GM19452 (cell line): ENCODE measurements around the gene DIP2A.
A peak's percentile ranks its signal among the peaks of the same experiment; 100 is the strongest.

Experiments used
- ATAC-seq: cut with Tn5 transposase; IDR thresholded peaks from one replicate; pipeline ENCODE4 v1.9.1; 2021; ENCODE audit not compliant: unreplicated experiment

DIP2A gene

DNA sequence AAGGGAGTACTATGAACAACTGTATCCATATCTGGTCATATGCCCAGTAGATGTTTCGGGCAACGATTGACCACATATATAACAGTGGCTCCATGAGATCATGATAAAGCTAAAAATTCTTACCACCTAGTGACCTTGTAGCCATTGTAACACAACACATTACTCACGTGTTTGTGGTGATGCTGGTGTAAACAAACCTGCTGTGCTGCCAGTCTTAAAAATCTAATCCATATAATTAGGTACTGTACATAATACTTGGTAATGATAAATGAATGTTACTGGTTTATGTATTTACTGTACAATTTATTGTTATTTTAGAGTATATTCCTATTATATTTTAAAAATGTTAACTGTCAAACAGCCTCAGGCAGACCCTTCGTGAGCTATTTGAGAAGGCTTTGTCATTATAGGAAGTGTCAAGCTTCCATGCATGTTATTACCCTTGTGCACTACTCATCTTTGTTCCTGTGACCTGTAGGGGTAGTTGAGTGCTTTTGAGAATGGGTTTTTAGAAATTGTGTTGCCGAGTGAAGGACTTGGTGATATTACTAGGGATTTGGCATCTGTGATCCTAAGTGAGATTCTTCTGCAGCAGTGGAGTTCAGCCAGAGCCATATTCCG is 23.6 kb downstream of the DIP2A start:
- no peak for ATAC-seq

DNA sequence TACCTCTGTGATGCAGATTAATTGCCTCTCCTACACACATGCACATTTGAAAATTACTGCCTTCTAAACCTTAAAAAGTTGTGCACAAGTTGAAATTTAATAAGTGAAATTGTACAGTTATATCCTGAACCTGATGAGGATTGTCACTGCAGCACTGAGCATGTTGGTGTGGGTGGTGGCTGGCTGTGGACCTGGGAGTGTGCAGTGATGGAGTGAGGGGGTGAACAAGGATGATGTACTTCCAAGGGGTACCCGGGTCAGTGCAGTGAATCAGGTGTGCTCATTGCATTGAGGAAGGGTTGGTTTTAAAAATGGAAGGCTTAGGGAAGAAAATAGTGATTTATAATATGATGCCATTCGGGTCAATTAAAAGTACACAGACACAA is 24.1 kb downstream of the DIP2A start:
- no peak for ATAC-seq

DNA sequence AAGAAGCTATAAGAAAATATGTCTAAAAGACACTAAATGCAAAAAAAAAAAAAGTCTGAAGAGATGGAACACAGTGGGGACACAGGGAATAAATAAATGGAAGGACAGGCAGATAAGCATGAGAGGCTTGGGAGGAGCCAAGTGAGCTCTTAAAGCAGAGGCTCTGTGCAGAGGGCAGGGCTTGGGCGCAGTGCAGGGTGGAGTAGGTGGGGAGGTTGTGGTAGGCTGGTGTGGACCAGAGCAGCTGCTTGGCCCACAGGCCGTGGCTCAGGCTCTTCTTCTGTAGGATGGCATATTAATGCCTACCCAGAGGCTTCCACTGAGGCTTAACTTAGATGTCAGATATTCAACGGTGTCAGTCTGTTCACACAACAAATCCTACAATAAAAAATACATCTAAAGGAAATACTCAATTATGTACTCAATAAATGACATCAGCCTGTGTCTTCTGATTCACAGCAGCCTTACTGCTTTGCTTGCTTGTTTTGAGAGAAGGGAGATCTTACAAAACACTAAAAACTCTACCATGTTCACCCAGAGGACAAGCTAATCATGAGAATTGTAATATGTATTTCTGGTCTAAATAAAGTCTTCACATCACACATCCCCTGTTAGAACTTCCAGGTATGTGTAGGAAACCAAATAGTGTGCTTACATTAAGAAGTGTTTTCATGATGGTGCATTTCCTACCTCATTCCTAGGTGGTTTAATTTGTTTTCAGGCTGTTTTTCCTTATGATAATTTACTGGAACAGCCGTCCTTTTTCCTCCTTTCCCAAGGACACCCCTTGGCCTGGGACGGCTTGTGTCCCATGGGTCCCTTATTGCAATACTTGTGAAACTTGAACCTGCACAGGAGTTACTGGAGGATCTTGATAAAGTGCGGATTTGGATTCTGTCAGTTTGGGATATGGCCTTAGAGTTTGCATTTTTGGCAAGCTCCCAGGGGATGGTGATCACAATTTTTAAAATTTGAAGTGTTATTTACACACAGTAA is 24.9 kb downstream of the DIP2A start:
- no peak for ATAC-seq

DNA sequence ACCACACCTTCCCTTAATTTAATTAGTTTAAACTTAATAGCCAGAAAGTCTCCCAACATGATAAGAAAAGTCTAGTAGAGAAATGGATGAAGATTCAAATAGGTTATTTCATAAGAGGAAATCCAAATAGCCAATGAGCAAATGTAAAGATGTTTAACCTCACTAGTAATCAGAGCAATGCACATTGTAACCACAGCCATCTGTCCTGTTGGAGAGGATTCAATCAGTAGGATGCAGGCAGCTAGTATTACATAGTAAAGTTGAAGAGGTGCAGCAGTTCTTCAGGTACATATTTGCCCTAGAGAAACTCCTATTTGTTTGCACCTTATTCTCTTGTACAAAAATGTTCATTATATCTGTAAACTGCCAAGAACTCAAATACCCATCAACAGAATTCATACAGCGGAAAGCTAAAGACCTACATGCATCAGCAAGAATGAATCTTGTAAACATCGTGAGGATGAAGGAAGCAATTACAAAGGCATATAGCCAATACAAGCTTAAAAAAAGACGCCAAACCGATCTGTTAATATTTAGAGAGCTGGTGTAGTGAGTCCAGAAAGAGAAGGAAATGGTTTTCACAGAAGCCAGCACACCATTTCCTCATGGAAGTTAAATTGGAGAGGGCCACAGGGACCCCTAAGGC is 27.9 kb downstream of the DIP2A start:
- no peak for ATAC-seq

DNA sequence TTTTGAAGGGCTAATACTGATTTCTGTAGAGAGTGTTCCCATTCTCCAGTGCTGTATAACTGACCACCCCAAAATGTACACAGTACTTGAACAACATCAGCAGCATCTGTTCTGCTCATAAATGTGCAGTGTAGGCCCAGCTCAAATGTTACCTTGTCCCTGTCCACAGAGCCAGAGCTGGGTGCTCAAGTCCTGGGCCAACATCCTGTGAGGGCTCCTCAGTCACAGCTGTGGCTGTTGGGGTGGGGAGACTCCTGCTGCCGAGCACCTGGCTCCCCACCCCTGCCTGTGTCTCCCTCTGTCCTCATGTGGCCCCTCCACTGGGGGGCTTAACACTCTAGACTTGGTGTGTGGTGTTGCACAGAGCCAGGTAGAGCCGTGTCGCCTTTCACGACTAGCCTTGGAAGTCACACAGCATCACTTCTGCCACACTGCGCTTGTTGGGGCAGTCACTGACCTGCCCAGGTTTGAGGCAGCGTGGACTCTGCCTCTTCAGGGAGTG is 30.5 kb downstream of the DIP2A start:
- ATAC-seq = no peak

DNA sequence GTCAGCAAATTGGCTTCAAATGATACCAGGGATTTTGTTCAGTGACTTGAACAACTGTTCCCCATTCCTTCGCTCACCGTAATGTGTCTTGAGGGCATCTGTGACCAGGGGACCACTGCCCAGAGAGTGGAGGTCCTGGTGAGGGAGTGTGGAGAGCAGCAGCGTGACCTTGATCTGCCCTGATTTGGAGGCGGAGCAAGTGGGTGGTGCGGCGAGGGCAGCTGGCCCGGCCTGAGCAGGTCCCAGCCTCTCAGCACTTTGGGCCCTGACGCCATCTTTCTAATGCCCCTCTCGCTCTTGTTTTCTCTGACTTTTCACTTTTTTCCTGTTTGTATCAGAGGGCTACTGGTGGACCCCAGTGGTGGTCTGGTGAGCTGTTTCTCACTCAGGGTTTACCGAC is 31.1 kb downstream of the DIP2A start:
- ATAC-seq = no peak

DNA sequence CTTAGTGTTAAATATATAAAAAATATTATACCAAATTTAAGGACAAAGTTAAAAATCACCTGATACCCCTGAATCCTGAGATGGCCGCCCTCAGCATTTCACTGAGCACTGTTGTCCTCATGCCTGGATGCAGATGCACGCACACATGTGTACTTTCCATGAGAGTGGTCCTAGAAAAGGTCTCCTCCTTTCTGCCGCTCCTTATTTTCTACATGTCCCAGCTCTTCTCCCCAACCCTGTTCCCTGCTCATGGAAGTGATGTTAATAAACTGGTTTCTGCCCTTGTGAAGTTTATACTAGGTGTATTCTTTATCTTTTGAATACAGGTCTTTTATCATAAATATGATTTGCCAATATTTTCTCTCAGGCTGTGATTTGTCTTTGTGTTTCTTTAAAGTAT is 32.9 kb downstream of the DIP2A start:
- no peak for ATAC-seq

DNA sequence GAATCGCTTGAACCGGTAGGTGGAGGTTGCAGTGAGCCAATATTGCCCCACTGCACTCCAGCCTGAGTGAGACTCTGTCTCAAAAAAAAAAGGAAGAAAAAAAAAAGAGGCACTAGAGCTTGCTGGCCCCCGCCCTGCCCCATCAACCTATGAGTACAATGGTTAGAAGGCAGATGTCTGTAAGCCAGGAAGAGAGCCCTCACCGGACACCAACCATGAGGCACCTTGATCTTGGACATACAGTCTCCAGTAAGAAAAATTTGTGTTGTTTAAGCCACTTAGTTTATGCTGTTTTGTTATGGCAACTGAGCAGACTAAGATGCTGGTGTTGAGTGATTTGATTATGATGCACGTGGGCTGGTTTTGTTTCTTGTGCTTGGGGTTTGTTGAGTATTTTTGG is 34.2 kb downstream of the DIP2A start:
- no peak for ATAC-seq

DNA sequence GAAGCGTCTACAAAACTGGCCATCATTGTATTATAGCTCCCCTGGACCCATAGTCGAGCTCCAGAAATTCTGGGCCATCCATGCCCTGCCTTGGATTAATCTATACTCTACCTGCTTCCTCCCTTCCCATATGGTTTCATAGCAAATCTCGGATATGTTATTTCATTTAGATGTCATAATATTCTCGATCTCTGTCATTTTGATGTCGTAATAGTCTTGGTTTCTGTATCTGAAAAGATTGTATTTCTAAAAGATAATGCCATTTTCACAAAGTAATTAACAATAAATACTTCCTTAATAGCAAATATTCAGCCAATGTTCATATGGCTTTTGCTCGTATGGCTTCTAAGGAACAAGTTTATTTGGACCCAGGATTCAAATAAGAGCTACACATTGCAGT is 35.1 kb downstream of the DIP2A start:
- no peak for ATAC-seq

DNA sequence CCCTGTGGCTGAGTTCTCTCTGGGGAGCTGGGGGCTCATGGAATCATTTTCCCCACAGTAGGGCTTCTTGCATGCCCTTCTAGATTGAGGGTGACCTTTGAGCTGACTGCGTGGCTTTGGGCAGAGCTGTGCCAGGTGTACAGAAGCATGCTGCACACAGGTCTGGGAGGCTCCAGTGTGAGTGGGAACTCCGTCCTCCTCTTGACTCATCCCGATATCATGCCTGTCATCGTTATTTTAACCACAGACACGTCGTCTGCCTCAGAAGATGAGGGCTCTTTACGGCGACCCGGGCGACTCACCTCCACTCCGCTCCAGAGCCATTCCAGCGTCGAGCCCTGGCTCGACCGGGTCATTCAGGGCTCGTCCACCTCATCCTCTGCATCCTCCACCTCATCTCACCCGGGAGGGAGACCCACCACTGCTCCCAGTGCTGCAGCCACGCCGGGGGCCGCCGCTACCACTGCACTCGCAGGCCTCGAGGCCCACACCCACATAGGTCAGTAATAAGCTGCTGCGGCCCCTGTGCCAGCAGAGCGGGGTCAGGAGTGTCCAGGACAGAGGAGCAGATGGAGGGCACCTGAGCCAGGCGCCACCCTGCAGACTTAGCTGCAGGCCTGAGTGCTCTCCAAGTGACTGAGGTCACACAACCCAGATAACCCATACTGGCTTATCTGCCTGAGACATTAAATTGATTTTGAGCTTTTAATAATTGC is 39.8 kb downstream of the DIP2A start:
- no peak for ATAC-seq

DNA sequence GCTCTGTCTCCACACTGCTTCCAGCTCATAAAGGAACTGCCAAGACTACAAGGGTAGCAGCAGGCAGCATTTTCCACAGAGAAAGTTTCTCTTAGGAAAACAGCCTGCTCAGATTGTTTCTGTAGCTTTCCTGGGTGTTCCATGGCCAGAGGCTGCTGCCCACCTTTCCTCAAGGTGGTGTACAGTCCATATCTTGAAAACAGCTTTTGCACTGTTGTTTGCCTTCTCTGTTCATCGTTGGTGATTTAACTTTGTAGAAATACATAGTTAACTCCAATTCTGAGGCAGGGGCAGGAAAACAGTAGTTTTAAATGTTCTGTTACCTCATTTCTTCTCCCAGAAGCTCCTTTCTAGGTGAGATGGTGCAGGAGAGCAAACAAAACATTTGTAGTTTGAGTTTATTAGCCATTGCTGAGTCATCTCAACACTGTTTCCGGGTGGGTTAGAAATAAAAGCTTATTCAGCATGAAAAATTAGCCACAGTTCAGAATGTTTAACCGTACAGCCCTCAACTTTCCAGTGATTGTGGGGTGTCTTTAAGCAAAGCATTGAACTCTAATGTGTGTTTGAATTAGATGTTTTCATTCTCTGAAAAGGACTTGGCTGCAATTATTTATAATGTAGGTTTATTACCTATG is 41.7 kb downstream of the DIP2A start:
- no peak for ATAC-seq

DNA sequence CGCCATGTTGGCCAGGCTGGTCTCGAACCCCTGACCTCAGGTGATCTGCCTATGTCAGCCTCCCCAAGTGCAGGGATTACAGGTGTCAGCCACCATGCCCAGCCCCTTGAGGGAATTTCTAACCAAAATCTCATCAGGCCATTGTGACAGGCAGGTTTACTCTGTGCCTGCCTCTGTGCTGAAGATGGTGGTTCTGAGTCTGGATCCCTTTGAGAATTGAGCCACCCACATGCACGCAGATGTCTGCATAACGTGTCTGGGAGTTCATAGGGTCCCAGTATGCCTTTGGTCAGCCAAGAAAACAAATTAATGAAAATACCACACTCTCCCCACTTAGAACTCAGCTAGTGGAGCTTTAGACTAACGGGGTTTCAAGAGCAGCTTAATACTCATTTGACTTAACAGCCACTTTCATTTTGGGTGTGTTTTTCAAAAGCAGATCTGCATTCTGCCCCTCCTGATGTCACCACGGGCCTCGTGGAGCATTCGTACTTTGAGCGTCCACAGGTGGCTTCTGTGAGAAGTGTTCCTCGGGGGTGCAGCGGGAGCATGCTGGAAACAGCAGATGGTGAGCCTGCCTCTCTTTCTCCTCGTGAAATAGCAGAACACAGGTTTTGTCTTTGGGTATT is 45.3 kb downstream of the DIP2A start:
- ATAC-seq = peak; percentile 50

DNA sequence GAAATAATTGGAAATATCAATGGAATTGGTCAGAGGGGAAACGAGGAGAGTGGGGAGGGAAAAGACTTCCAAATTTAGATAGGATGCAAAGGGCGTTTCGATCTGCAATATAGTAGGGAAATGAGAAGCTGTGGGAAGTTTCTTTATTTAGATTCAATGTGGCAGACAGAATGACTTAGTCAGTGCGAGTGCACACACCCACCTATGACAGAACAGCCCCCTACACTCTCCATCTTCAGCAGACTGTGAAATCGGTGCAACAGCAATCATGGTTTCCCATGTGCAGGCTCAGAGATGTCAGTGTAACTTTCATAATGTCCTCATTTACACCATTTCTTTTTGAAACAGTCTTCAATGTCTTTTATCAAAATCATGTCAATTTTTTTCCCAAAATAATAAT is 46.0 kb downstream of the DIP2A start:
- ATAC-seq = no peak

DNA sequence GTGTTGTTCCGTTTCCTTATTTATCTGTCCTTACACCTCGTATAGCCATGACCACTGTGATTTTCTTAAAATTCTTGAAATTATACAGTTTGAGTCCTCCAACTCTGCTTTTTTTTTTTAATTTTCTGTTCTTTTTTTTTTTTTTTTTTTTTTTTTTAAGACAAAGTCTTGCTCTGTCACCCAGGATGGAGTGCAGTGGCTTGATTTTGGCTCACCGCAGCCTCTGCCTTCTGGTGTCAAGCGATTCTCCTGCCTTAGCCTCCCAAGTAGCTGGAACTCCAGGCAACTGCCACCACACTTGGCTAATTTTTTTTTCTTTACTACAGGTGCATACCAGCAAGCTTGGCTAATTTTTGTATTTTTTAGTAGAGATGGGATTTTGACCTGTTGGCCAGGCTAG is 48.9 kb downstream of the DIP2A start:
- no peak for ATAC-seq

DNA sequence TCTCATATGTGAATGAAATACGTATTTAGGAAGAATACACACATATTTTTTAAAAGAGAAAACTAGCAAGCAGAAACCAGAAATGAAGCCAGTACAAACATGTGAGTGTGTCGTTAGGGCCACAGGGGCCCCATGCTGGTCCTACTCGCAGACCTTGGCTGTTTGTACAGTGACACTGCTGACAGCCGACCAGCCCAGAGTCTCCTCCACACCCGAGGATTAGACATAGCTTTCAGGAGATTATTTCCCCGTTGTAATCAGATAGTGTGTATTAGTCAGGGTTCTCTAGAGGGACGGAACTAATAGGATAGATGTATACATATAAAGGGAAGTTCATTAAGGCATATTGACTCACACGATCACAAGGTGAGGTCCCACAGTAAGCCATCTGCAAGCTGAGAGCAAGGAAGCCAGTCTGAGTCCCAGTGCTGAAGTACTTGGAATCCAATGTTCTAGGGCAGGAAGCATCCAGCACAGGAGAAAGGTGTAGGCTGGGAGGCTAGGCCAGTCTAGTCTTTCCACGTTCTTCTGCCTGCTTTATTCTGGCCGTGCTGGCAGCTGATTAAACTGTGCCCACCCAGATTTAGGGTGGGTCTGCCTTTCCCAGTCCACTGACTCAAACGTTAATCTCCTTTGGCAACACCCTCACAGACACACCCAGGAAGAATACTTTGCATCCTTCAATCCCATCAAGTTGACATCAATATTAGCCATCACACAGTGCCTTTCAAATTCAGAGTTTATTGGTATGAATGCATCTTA is 51.2 kb downstream of the DIP2A start:
- no peak for ATAC-seq

DNA sequence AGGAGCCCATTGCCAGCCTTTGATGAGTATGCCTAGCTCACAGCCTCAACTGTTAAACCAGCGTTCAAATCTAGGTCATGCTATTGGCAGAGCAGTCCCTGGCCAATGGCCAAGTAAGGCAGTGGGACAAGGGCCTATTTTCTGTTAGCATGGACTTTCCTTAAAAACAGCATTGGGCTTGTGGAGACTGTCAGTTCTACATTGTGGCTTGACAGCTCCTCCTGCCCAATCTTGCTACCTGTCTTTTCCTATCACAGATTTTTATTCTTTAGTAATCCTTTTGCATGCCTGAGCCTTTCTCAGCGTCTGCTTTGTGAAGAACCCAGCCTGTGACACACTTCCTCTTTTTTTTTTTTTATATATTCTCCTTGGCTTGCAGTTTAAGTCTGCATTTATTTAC is 56.4 kb downstream of the DIP2A start:
- ATAC-seq = no peak

DNA sequence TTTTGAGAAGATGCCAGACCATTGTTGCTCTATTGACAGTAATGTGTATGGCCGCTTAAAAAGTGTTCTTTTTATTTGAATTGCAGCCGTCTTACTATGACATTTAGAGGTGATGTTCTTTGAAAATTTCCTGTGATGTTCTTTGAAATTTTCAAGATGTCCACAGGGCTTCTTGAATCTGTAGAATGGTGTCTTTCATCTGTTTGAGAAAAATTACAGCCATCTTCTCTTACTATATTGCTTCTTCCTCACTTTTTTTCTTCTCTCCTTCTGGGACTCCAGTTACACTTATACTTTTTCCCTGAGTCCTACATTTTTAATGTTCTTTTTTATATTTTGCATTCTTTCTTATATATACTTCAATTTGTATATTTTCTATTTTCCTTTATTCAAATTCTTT is 57.4 kb downstream of the DIP2A start:
- no peak for ATAC-seq

DNA sequence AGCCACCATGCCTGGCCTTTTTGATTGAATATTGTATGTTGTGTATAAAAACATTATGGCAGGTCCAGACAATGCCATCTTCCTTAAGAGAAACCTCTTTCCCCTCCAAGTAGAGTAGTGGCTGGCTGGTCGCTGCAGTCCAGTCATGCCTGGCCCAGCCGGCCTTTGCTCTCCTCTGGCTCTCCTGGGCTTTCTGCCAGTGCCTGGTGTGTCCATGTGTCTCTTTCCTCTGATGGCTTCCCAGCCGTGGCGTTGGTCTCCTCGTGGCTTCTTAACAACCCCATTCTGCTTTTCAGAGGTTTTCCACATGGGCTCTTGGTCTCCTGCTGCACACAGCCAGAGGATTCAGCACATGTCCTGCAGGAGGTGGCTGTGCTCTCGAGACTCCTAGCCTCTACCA is 58.7 kb downstream of the DIP2A start:
- ATAC-seq = no peak

DNA sequence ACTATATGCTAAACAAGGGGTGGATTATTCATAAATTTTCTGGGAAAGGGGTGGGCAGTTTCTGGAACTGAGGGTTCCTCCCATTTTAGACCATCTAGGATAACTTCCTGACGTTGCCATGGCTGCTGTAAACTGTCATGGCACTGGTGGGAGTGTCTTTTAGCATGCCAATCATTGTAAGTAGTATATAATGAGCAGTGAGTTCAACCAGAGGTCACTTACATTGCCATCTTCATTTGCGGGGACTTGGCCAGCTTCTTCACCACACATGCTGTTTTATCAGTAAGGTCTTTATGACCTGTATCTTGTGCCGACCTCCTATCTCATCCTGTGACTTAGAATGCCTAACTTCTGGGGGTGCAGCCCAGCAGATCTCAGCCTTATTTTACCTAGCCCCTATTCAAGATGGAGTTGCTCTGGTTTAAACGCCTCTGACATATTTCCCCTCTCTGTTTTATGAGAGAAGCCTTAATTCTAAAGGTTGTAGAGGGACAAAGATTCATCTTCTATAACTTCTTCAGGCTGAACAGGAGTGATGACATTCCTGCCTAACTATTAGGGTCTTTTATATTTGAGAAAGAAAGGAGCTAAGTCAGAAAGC is 60.4 kb downstream of the DIP2A start:
- ATAC-seq = no peak
